Germinal center (tissue), 1 donor: ENCODE data around the gene SLC16A4.

Experiments used
- DNase-seq: peaks from one replicate; pipeline ENCODE4 v3.0.0; 2012; ENCODE audit warnings: mixed read lengths, low spot score

SLC16A4 gene

DNA sequence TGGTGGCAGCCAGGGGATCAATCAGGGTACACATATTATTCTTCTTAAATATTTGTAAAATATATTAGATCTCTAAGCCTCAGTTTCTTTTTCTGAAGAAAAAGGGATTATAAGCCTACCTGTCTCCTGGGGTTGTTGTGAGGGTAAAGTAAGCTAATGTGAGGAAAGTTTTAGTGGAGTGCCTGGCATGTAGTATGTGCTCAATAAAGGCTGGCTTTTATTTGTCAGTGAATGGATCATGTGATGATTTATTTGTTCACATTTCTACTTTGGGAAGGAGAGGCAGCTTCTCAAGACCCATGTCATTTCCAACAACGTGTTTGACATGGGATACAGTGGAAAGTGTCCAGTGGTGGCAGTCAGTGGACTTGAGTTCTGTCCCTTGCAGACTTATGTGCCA, 64.0 kb downstream of the SLC16A4 start:
- DNase-seq, result no peak

GRCh38 chr1:110324667-110325066, 66.2 kb downstream of the SLC16A4 start:
- DNase-seq, result no peak

DNA sequence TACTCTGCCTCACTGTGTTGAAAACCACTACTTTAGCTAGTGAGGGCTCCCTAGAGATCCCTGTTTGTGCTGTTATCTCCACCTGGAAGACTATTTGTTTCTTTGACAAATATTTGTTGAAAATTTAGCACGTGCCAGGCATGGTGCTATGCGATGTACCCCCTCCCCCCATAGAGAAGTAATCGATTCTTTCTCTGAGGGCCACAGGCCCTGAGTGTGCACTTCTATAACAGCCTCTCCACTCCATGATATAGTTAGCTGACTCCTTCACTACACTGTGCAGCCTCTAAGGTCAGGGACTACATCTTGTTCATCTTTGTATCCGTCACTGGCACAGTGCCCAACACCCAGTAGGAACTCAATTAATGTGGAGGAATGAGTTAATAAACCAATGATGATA, 69.0 kb downstream of the SLC16A4 start:
- no peak for DNase-seq

- no peak for DNase-seq
Measured at GRCh38 chr1:110321045-110321444, 69.8 kb downstream of the SLC16A4 start.

GRCh38 chr1:110320168-110320518, 70.7 kb downstream of the SLC16A4 start:
- DNase-seq, result no peak

DNA sequence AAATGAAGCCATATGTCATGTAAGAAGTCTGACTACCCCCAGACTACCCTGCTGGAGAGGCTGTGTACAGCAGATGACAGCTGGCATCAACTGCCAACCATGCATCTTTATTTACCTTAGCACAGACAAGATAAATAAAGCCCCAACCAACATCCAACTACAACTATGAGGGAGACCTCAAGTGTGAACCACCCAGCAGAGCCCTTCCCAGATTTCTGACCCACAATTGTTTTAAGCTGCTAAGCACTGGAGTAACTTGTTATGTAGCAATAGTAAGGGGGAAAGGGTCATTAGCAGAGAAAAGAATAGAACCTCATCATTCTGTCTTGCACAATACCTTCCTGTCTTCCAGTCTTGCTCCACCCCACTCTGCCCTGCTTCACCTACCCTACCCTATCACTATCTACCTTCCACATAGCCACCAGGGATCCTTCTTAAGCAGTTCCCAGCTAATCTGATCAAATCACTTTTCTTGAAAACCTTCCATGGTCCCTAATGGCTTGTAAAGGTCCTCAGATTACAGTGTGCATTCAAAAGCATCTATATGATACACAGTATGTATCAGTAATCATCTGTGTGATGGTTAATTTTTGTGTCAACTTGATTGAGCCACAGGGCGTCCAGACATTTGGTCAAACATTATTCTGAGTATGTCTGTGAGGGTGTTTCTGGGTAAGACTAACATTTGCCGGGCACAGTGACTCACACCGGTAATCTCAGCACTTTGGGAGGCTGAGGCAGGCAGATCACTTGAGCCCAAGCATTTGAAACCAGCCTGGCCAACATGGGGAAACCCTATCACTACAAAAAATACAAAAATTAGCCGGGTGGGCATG, 71.3 kb downstream of the SLC16A4 start:
- no peak for DNase-seq

- DNase-seq, result no peak
Measured at GRCh38 chr1:110318046-110318445, 72.8 kb downstream of the SLC16A4 start.

DNA sequence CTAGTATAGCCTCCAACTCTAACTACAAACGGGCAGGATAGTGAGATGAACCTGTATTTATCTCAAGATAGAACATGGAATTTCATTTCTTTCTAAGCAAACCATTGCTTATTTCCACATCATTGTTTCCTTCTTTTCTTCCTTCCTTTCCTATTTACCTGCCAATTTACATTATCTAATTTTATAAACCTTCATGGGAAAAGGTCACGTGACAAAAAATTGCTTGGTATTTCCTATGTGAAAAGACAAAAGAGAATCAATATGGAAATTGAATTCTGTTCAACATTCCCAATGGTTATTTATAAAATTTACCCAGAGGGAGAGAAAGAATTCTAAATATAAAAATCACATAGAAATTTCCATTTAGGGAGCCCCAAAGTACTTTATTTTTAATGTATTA, 74.1 kb downstream of the SLC16A4 start:
- no peak for DNase-seq
